Duodenal mucosa (tissue), 2 donors: ENCODE data around the gene DOK4.
"Not testable (repeated sequence)": the region's sequence is repeated elsewhere in the genome, so short reads cannot be mapped to it uniquely, and the experiment has no call there.

Source experiments
- H3K27ac ChIP-seq: one replicate; pipeline ENCODE4 v1.7.0; 2013; ENCODE audit warnings: low read depth, low read length
- H3K27me3 ChIP-seq, 2 donors: one replicate each; pipeline ENCODE4 v1.7.0; 2013; ENCODE audit warnings: low read length in 2 of 2, control low read depth in 1 of 2; ENCODE audit not compliant: insufficient read depth in 2 of 2, control insufficient read depth in 1 of 2
- H3K36me3 ChIP-seq, 2 donors: one replicate each; pipeline ENCODE4 v1.7.0; 2013; ENCODE audit warnings: low read length in 2 of 2, control low read depth in 1 of 2; ENCODE audit not compliant: insufficient read depth in 2 of 2, control insufficient read depth in 1 of 2
- H3K4me1 ChIP-seq, 2 donors: one replicate each; pipeline ENCODE4 v1.7.0; 2013; ENCODE audit warnings: low read length in 2 of 2, control low read depth in 1 of 2; ENCODE audit not compliant: insufficient read depth in 2 of 2, control insufficient read depth in 1 of 2
- H3K4me3 ChIP-seq, 2 donors: one replicate each; pipeline ENCODE4 v1.7.0; 2013; ENCODE audit warnings: low read length in 2 of 2, low read depth in 1 of 2
- H3K9ac ChIP-seq, 2 donors: one replicate each; pipeline ENCODE4 v1.7.0; 2013; ENCODE audit warnings: low read length in 2 of 2, low read depth in 1 of 2
- H3K9me3 ChIP-seq, 2 donors: one replicate each; pipeline ENCODE4 v1.7.0; 2013; ENCODE audit warnings: low read length in 2 of 2, control low read depth in 1 of 2; ENCODE audit not compliant: control insufficient read depth in 1 of 2

DOK4 gene

DNA sequence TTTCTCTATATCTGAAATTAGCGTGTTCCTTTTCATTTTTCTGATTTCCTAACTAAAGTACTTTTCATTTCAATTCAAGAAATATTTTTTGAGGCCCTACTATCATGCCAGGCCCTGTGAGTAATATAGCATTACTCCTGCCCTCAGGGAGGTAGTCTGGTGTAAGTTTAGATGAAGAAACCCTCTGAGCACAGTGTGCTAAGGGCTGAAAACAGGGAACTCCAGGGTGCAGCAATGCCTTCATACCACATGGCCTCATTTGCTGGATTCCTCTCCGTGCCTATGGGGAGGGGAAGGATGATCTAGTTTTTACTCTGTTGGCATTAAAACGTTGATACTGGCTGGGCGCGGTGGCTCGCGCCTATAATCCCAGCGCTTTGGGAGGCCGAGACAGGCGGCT lies 34.3 kb downstream of the DOK4 start:
- peaks cover 6 to 14% of the 10 kb centered on the region in 2 donors for H3K4me1 ChIP-seq
- H3K36me3 ChIP-seq = peaks cover 30 to 59% of the 10 kb centered on the region in 2 donors
- H3K27ac ChIP-seq = no peak overlapping the region
- no peak overlapping the region for H3K4me3 ChIP-seq
- H3K9me3 ChIP-seq = no peaks in the 10 kb centered on the region
- no peak overlapping the region for H3K9ac ChIP-seq
- H3K27me3 ChIP-seq = no peaks in the 10 kb centered on the region

DNA sequence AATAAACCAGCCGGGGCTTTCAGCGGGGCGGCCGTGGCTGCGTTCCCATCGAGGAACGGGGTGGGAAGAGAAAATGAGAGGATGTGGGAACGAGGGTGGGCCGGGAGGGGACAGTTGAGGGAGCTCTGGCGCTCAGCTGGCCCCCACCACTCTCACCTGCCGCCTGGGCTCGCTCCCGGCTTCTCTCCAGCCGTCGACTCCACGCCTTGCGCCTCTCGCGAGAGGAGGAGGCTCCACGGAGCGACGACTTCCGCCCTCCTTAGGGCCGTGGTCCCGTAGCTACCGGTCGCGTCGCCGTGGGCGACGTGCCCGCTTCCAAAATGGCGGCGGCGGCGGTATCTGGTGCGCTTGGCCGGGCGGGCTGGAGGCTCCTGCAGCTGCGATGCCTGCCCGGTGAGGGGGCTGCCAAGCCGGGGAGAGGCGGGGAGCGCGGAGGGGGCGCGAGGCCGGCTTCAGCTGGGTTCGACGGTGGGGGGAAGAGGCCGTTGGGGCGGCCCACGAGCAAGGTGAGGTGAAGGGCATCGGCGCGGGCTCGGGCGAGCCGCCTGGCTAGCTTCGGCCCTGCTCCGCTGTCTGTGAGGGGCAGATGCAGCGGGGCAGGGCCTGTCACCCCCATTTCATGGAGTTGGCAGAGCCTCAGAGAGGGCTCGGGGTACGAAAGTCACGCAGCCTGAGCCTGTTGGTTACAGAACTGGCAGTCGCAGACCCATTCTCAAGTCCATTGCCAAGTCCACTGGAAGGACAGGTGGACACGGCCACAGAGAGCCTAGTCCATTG lies 38.9 kb downstream of the DOK4 start, which contains the start of the genes CIAPIN1 and COQ9:
CIAPIN1 (minus strand) TSS at position 200 of the 777 bp plus-strand sequence. CDS start 6,457 bp downstream, outside the sequence.
COQ9 (plus strand) TSS at position 294 of the 777 bp plus-strand sequence; CDS start at position 321, 27 bp downstream.
- Histone ChIP-seq H3K4me3 (peak within 1 kb of the TSS; percentile 83 to 95), H3K27me3 (no peaks in the 10 kb centered on the region), H3K27ac (peak within 1 kb of the TSS; percentile 76), H3K36me3 (peaks cover 0 to 15% of the 10 kb centered on the region in 2 donors), H3K4me1 (peaks cover 15 to 22% of the 10 kb centered on the region in 2 donors), H3K9ac (peak within 1 kb of the TSS; percentile 92 to 93), H3K9me3 (no peaks in the 10 kb centered on the region)

DNA sequence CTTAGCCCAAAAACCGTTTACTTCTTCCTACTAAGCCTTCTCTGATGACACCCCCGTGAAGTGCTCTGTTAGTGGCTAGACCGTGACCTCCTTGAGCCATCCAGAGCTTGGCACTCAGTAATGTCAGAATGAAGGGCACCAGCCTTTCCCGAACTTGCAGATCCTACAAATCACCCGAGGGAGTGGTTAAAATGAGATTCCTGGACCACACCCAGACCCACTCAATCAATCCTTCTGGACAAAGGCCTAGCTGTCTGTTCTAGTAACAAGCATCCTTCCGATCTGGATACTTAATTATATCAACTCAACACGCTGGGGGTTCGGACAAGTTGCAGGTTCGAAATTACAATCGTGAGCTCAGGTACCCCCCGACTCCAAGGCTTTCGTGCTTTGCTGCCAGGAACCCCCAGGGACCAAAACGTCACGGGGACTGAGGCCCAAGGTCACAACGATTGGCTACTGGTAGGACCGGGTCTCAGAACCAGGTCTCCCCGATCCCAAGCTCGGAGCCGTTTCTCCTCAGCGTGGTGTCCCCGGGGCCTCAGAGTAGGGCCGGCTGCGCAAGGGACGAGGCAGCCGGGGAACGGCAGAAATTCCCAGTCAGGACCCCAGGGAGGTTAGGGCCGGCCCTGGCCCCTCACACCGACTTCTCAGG lies 39.6 kb downstream of the DOK4 start:
- no peaks in the 10 kb centered on the region for H3K27me3 ChIP-seq
- peak overlapping the region; percentile 83 to 95 for H3K4me3 ChIP-seq
- peak overlapping the region; percentile 80 to 92 for H3K9ac ChIP-seq
- peaks cover 15 to 22% of the 10 kb centered on the region in 2 donors for H3K4me1 ChIP-seq
- H3K9me3 ChIP-seq = no peaks in the 10 kb centered on the region
- peak overlapping the region; percentile 76 for H3K27ac ChIP-seq
- H3K36me3 ChIP-seq = peaks cover 0 to 9% of the 10 kb centered on the region in 2 donors

DNA sequence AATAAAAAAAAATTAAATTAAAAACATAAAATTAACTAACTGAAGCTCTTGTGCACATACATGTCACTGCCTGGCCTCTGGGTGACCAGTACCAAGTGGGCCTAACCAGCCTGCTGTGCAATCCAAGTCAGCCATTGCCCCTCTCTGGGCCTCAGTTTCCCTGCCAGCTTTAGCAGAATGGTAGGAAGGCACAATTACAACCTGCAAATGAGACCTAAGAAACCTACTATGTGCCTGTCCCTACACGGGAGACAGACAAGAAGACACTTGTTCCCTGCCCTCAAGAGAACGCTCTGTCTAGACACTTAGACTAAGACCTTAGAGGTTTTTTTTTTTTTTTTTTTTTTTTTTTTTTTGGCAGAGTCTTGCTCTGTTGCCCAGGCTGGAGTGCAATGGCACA lies 40.8 kb downstream of the DOK4 start:
- Histone ChIP-seq H3K36me3 (peaks cover 3 to 7% of the 10 kb centered on the region in 2 donors), H3K4me1 (peaks cover 15 to 22% of the 10 kb centered on the region in 2 donors), H3K27ac (no peak overlapping the region), H3K4me3 (no peak overlapping the region), H3K27me3 (no peaks in the 10 kb centered on the region), H3K9me3 (peaks cover 0 to 4% of the 10 kb centered on the region in 2 donors), H3K9ac (no peak overlapping the region)

DNA sequence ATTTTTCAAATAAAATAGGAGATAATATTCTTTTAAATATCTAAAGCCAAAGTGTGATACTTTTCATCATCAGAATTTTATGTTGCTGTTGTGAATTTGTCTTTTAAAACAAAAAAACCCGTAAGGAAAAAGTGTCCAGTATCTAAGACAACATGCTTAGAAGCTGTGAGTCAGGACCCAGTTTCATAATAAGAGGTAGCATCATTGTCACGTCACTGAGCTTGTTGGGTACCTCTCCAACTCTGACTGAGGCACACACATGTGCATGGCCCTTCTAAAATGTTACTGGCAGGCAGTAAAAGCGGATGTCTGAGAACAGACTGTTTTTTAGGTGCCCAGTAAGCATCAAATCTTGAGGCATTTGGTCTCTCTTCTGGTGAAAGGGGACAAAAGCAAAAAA lies 41.6 kb downstream of the DOK4 start:
- Histone ChIP-seq H3K36me3 (peaks cover 6 to 11% of the 10 kb centered on the region in 2 donors), H3K9ac (no peak overlapping the region), H3K4me3 (no peak overlapping the region), H3K27ac (no peak overlapping the region), H3K27me3 (no peaks in the 10 kb centered on the region), H3K9me3 (peaks cover 4% of the 10 kb centered on the region in 2 donors), H3K4me1 (peaks cover 15 to 22% of the 10 kb centered on the region in 2 donors)

DNA sequence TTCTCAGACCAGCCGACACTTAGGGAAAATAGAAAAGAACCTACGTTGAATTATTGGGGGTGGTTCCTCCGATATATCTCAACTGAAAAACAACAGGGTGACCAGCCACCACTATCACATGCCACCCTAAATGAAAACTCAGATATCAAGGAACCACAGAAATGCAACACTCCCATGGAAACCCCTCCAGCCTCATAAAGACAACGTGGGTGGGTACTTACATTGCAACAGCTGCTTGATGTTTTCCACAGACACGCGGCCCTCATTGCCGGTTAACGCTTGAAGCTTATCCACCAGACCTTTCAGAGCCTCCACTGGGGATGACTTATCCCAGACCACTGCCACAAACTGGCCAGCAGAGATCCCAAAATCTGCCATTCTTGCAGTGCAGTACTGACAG lies 45.7 kb downstream of the DOK4 start:
- not testable (repeated sequence) for H3K4me1 ChIP-seq, H3K4me3 ChIP-seq, H3K27me3 ChIP-seq, H3K27ac ChIP-seq, H3K9me3 ChIP-seq, H3K9ac ChIP-seq
- H3K36me3 ChIP-seq = peaks cover 25 to 42% of the 10 kb centered on the region in 2 donors

DNA sequence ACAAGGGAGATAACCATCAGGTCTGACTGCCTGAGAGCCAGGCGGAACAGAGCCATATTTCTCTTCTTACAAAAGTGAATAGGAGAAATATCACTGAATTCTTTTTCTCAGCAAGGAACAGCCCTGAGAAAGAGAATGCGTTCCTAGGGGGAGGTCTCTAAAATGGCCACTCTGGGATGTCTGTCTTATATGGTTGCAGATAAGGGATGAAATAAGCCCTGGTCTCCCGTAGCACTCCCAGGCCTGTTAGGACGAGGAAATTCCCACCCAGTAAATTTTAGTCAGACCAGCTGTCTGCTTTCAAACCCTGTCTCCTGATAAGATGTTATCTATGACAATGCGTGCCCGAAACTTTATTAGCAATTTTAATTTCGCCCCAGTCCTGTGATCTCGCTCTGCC lies 46.3 kb downstream of the DOK4 start:
- not testable (repeated sequence) for H3K4me1 ChIP-seq, H3K4me3 ChIP-seq, H3K27me3 ChIP-seq, H3K9ac ChIP-seq, H3K27ac ChIP-seq, H3K9me3 ChIP-seq
- peaks cover 30 to 47% of the 10 kb centered on the region in 2 donors for H3K36me3 ChIP-seq

DNA sequence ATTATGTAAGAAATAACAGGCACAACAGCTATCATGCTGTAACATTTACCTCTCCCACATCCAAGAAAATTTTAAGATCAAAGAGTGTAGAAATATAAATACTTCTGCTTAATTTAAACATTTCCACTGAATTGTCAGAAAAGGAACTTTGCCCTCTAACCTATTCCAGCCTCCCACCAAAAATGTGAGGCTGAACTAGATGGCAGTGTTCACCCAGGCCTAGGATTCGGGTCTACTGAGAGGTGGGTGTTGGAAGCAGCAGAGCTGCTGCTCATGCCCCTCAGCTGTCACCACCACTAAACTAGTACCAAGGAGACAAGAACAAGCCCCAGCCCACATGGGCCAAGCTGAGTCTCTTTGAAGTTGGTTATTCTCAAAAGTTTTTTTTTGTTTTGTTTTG lies 50.5 kb downstream of the DOK4 start:
- H3K36me3 ChIP-seq = peaks cover 66 to 83% of the 10 kb centered on the region in 2 donors
- no peak overlapping the region for H3K9ac ChIP-seq
- no peaks in the 10 kb centered on the region for H3K27me3 ChIP-seq
- H3K4me3 ChIP-seq = no peak overlapping the region
- H3K4me1 ChIP-seq = peaks cover 0 to 12% of the 10 kb centered on the region in 2 donors
- no peak overlapping the region for H3K27ac ChIP-seq
- H3K9me3 ChIP-seq = peaks cover 2 to 4% of the 10 kb centered on the region in 2 donors

DNA sequence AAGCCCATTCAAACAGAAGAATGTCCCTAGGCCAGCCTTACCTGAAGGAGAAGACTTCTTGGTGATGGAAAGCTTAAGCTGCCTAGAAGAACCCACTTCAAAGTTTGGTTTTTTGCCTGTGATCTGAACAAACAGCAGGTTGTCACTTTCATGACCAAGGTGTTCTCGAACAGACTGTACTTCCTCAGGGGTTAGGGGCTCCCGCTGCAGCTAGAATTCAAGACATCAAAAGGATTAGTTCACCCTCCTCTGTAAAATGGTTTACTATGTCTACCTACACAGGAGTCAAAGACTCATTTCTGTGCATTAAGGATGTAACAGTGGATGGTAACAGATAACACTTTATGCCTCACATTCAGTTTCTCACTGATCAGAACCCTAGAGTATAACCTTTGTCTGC lies 52.3 kb downstream of the DOK4 start:
- no peaks in the 10 kb centered on the region for H3K27me3 ChIP-seq
- H3K9me3 ChIP-seq = no peaks in the 10 kb centered on the region
- peaks cover 67 to 83% of the 10 kb centered on the region in 2 donors for H3K36me3 ChIP-seq
- no peak overlapping the region for H3K9ac ChIP-seq
- H3K4me3 ChIP-seq = no peak overlapping the region
- no peak overlapping the region for H3K27ac ChIP-seq
- H3K4me1 ChIP-seq = peaks cover 0 to 12% of the 10 kb centered on the region in 2 donors

DNA sequence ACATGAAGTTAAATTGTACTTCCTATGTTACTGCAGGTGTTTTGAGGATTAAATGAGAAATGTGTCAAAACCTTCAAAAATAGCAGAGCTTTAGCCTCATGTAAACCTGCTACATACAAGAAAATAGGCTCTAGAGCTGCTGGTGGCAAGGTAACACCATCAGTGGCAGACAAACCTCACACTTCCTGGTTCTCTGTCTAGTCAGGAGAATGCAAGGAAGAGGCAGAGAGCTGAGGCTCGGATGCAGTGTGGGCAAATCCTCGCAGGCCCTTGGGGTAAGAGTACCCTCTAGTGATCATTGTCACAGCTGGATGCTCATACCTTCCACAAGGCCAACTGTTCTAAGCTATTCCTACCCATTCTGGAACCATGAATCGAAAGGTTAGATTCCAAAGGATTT lies 53.3 kb downstream of the DOK4 start:
- Histone ChIP-seq H3K36me3 (peaks cover 58 to 83% of the 10 kb centered on the region in 2 donors), H3K27ac (no peak overlapping the region)

More for the DNA sequence above, 53.3 kb downstream of the DOK4 start:
- Histone ChIP-seq H3K4me3 (no peak overlapping the region), H3K9me3 (no peaks in the 10 kb centered on the region), H3K27me3 (no peaks in the 10 kb centered on the region), H3K4me1 (peaks cover 0 to 12% of the 10 kb centered on the region in 2 donors), H3K9ac (no peak overlapping the region)
